Neuronal stem cell (in vitro differentiated cells): ENCODE measurements around the gene STT3A.

Experiments
- DNase-seq: peaks from one replicate; pipeline ENCODE4 v3.0.0-alpha.2; 2013; ENCODE audit warnings: low spot score
- H2AFZ ChIP-seq: one replicate; pipeline ENCODE4 v1.6.1; 2013; ENCODE audit warnings: mild to moderate bottlenecking, low read length, inconsistent platforms
- H2AK5ac ChIP-seq: 2 replicates; pipeline ENCODE4 v1.6.1; 2013; ENCODE audit warnings: low read depth, mild to moderate bottlenecking, inconsistent platforms, low read length, moderate library complexity, mixed read lengths
- H2BK120ac ChIP-seq: 2 replicates; pipeline ENCODE4 v1.6.1; 2013; ENCODE audit warnings: low read depth, mild to moderate bottlenecking, inconsistent platforms, low read length, moderate library complexity, mixed read lengths
- H2BK12ac ChIP-seq: one replicate; pipeline ENCODE4 v1.6.1; 2013; ENCODE audit warnings: low read length, inconsistent platforms
- H2BK15ac ChIP-seq: 2 replicates; pipeline ENCODE4 v1.6.1; 2013; ENCODE audit warnings: mild to moderate bottlenecking, low read length, inconsistent platforms, mixed read lengths
- H2BK5ac ChIP-seq: one replicate; pipeline ENCODE4 v1.6.1; 2013; ENCODE audit warnings: inconsistent platforms, mild to moderate bottlenecking, low read length, moderate library complexity
- H3K14ac ChIP-seq: one replicate; pipeline ENCODE4 v1.6.1; 2013; ENCODE audit warnings: low read length, inconsistent platforms
- H3K18ac ChIP-seq: 2 replicates; pipeline ENCODE4 v1.6.1; 2013; ENCODE audit warnings: low read length, inconsistent platforms
- H3K23ac ChIP-seq: 2 replicates; pipeline ENCODE4 v1.6.1; 2013; ENCODE audit warnings: low read depth, mild to moderate bottlenecking, mixed read lengths, low read length, inconsistent platforms; ENCODE audit not compliant: poor library complexity
- H3K27ac ChIP-seq: replicated peaks from 3 replicates; pipeline ENCODE4 v1.5.1; 2013; ENCODE audit warnings: low read length, inconsistent platforms
- H3K27me3 ChIP-seq, 3 experiments: 2 replicates each; pipeline ENCODE4 v1.6.1; 2013; ENCODE audit warnings: low read length in 3 of 3, mild to moderate bottlenecking in 2 of 3, inconsistent platforms in 1 of 3, low read depth in 1 of 3, mixed read lengths in 1 of 3, moderate library complexity in 1 of 3; ENCODE audit not compliant: control insufficient read depth in 3 of 3, insufficient read depth in 3 of 3
- H3K36me3 ChIP-seq, 2 donors: replicated peaks in 1 of 2; 2 replicates each; pipeline ENCODE4 v1.6.1; 2013; ENCODE audit warnings: low read length in 2 of 2; ENCODE audit not compliant: control insufficient read depth in 2 of 2, insufficient read depth in 2 of 2
- H3K4ac ChIP-seq: 2 replicates; pipeline ENCODE4 v1.6.1; 2013; ENCODE audit warnings: inconsistent platforms, mild to moderate bottlenecking, low read length, moderate library complexity
- H3K4me1 ChIP-seq, 2 donors: 1 replicate in 1 of 2; 2 replicates in 1 of 2; pipeline ENCODE4 v1.6.1; 2013; ENCODE audit warnings: low read length in 2 of 2, low read depth in 1 of 2; ENCODE audit not compliant: control insufficient read depth in 2 of 2, insufficient read depth in 1 of 2
- H3K4me2 ChIP-seq: one replicate; pipeline ENCODE4 v1.6.1; 2013; ENCODE audit warnings: mild to moderate bottlenecking, low read length, inconsistent platforms; ENCODE audit not compliant: insufficient read depth, poor library complexity, severe bottlenecking
- H3K4me3 ChIP-seq, 2 donors: 2 replicates each; pipeline ENCODE4 v1.5.1; 2013; ENCODE audit warnings: low read length in 2 of 2, mild to moderate bottlenecking in 2 of 2, inconsistent platforms in 1 of 2, moderate library complexity in 1 of 2
- H3K79me1 ChIP-seq: one replicate; pipeline ENCODE4 v1.6.1; 2013; ENCODE audit warnings: low read depth, mild to moderate bottlenecking, inconsistent platforms, low read length, moderate library complexity
- H3K9ac ChIP-seq: one replicate; pipeline ENCODE4 v1.6.1; 2013; ENCODE audit warnings: mild to moderate bottlenecking, low read depth, low read length, inconsistent platforms; ENCODE audit not compliant: poor library complexity
- H3K9me3 ChIP-seq, 2 donors: replicated peaks in 1 of 2; 2 replicates each; pipeline versions ENCODE3 to v1.6.1; 2013; ENCODE audit warnings: low read length in 2 of 2, mild to moderate bottlenecking in 2 of 2, inconsistent platforms in 1 of 2, low read depth in 1 of 2, mixed read lengths in 1 of 2, moderate library complexity in 1 of 2; ENCODE audit not compliant: control insufficient read depth in 2 of 2, insufficient read depth in 1 of 2
- H4K8ac ChIP-seq: one replicate; pipeline ENCODE4 v1.6.1; 2013; ENCODE audit warnings: low read depth, mild to moderate bottlenecking, inconsistent platforms, low read length, moderate library complexity
- H4K91ac ChIP-seq: one replicate; pipeline ENCODE4 v1.6.1; 2013; ENCODE audit warnings: low read length, low read depth, mild to moderate bottlenecking, inconsistent platforms; ENCODE audit not compliant: poor library complexity
- WGBS, 2 donors: extraction: QIAGEN DNeasy Blood & Tissue Kit; methylation state at CpG; one replicate each; pipeline ENCODE4 v1.1.7; 2013; ENCODE audit warnings: missing lambda C conversion rate in 2 of 2, mixed read lengths in 1 of 2; ENCODE audit not compliant: insufficient read length in 2 of 2, insufficient replicate concordance in 1 of 2; ENCODE audit errors: extremely low coverage in 2 of 2; 5-methylcytosine and 5-hydroxymethylcytosine counted together

STT3A gene

GRCh38 chr11:125623064-125623463 lies 30.4 kb downstream of the STT3A start:
- H3K4me1 ChIP-seq: peaks cover 0 to 6% of the 10 kb centered on the region in 2 donors
- no peak overlapping the region for H2BK15ac ChIP-seq
- H3K27me3 ChIP-seq: no peaks in the 10 kb centered on the region
- no peak overlapping the region for H2AFZ ChIP-seq
- no peak overlapping the region for H3K9ac ChIP-seq
- no peak overlapping the region for H4K91ac ChIP-seq
- H3K9me3 ChIP-seq: no peaks in the 10 kb centered on the region
- no peak overlapping the region for H3K14ac ChIP-seq
- no peak overlapping the region for H2BK120ac ChIP-seq
- no peak overlapping the region for H3K4me2 ChIP-seq
- H2BK5ac ChIP-seq: no peak overlapping the region
- H3K23ac ChIP-seq: no peak overlapping the region
- H2AK5ac ChIP-seq: no peak overlapping the region
- H3K36me3 ChIP-seq: peaks cover 18 to 67% of the 10 kb centered on the region in 2 donors
- H3K4ac ChIP-seq: no peak overlapping the region
- DNase-seq: no peak
- no peak overlapping the region for H3K4me3 ChIP-seq
- H3K79me1 ChIP-seq: no peaks in the 10 kb centered on the region
- H3K27ac ChIP-seq: no peak overlapping the region
- H4K8ac ChIP-seq: no peak overlapping the region
- no peak overlapping the region for H3K18ac ChIP-seq
- H2BK12ac ChIP-seq: no peak overlapping the region
- WGBS, 2 donors: no CpG with 5 or more reads among the region's 1 CpG

- H3K23ac ChIP-seq: peak within 1 kb of the TSS; percentile 99
- WGBS, 2 donors: no CpG with 5 or more reads among the region's 9 CpGs
- no peaks in the 10 kb centered on the region for H3K79me1 ChIP-seq
- peak within 1 kb of the TSS; percentile 87 for H4K91ac ChIP-seq
- H3K4me3 ChIP-seq: peak within 1 kb of the TSS; percentile 70 to 80
- peaks cover 11 to 68% of the 10 kb centered on the region in 2 donors for H3K36me3 ChIP-seq
- no peak within 1 kb of the TSS for H2BK15ac ChIP-seq
- H3K9ac ChIP-seq: peak within 1 kb of the TSS; percentile 91
- H2AK5ac ChIP-seq: peak within 1 kb of the TSS; percentile 12
- H2BK5ac ChIP-seq: peak within 1 kb of the TSS; percentile 96
- H3K18ac ChIP-seq: peak within 1 kb of the TSS; percentile 87
- no peak within 1 kb of the TSS for H4K8ac ChIP-seq
- H3K27ac ChIP-seq: peak within 1 kb of the TSS; percentile 91
- no peak within 1 kb of the TSS for H3K14ac ChIP-seq
- no peaks in the 10 kb centered on the region for H3K9me3 ChIP-seq
- H3K4me2 ChIP-seq: peak within 1 kb of the TSS; percentile 81
- peak within 1 kb of the TSS; percentile 95 for H2AFZ ChIP-seq
- DNase-seq: no peak
- H2BK120ac ChIP-seq: peak within 1 kb of the TSS; percentile 47
- H2BK12ac ChIP-seq: no peak within 1 kb of the TSS
- peaks cover 0 to 6% of the 10 kb centered on the region in 2 donors for H3K4me1 ChIP-seq
- H3K27me3 ChIP-seq: no peaks in the 10 kb centered on the region
- no peak within 1 kb of the TSS for H3K4ac ChIP-seq
Measured at GRCh38 chr11:125624756-125625213, 32.1 kb downstream of the STT3A start, which contains the start of gene CHEK1. CHEK1 (plus strand) TSS chr11:125625163; CDS start chr11:125626769, 1,606 bp downstream.

- WGBS, 2 donors: no CpG with 5 or more reads among the region's 20 CpGs
- H3K4ac ChIP-seq: no peak overlapping the region
Measured at GRCh38 chr11:125625225-125625629, 32.6 kb downstream of the STT3A start.

GRCh38 chr11:125625630-125626287 lies 33.1 kb downstream of the STT3A start:
- H3K79me1 ChIP-seq: no peaks in the 10 kb centered on the region
- peaks cover 10 to 68% of the 10 kb centered on the region in 2 donors for H3K36me3 ChIP-seq
- DNase-seq: peak; percentile 95
- no CpG with 5 or more reads among the region's 51 CpGs for WGBS, 2 donors
- H2BK12ac ChIP-seq: no peak overlapping the region
- peak overlapping the region; percentile 12 for H2AK5ac ChIP-seq
- H3K4me3 ChIP-seq: peak overlapping the region; percentile 70 to 80
- no peaks in the 10 kb centered on the region for H3K27me3 ChIP-seq
- H2BK15ac ChIP-seq: no peak overlapping the region
- H3K18ac ChIP-seq: peak overlapping the region; percentile 87
- H3K4ac ChIP-seq: no peak overlapping the region
- H3K9ac ChIP-seq: peak overlapping the region; percentile 91
- no peak overlapping the region for H4K8ac ChIP-seq
- H3K14ac ChIP-seq: no peak overlapping the region
- peak overlapping the region; percentile 47 for H2BK120ac ChIP-seq
- H3K27ac ChIP-seq: peak overlapping the region; percentile 91
- peak overlapping the region; percentile 96 for H2BK5ac ChIP-seq
- peak overlapping the region; percentile 95 for H2AFZ ChIP-seq
- peak overlapping the region; percentile 87 for H4K91ac ChIP-seq
- peak overlapping the region; percentile 99 for H3K23ac ChIP-seq
- peaks cover 0 to 6% of the 10 kb centered on the region in 2 donors for H3K4me1 ChIP-seq
- H3K9me3 ChIP-seq: no peaks in the 10 kb centered on the region
- H3K4me2 ChIP-seq: peak overlapping the region; percentile 81

More at GRCh38 chr11:125625225-125625629, 32.6 kb downstream of the STT3A start:
- H3K9me3 ChIP-seq: no peaks in the 10 kb centered on the region
- no peaks in the 10 kb centered on the region for H3K27me3 ChIP-seq
- H3K23ac ChIP-seq: peak overlapping the region; percentile 99
- H3K18ac ChIP-seq: peak overlapping the region; percentile 86
- H2AFZ ChIP-seq: peak overlapping the region; percentile 95
- no peak overlapping the region for H4K8ac ChIP-seq
- peak overlapping the region; percentile 12 for H2AK5ac ChIP-seq
- peak overlapping the region; percentile 70 to 80 for H3K4me3 ChIP-seq
- no peak overlapping the region for H2BK15ac ChIP-seq
- peak overlapping the region; percentile 96 for H2BK5ac ChIP-seq
- H3K36me3 ChIP-seq: peaks cover 11 to 68% of the 10 kb centered on the region in 2 donors
- peaks cover 0 to 6% of the 10 kb centered on the region in 2 donors for H3K4me1 ChIP-seq
- H2BK12ac ChIP-seq: no peak overlapping the region
- no peak for DNase-seq
- H3K9ac ChIP-seq: peak overlapping the region; percentile 91
- H3K4me2 ChIP-seq: peak overlapping the region; percentile 81
- no peak overlapping the region for H3K14ac ChIP-seq
- no peaks in the 10 kb centered on the region for H3K79me1 ChIP-seq
- H3K27ac ChIP-seq: peak overlapping the region; percentile 91
- H4K91ac ChIP-seq: peak overlapping the region; percentile 87
- no peak overlapping the region for H2BK120ac ChIP-seq
